ENCODE results near the gene SIT1. TPM values are rescaled to one million over a fixed set of nuclear protein-coding genes. Genes with fewer than 3 reads are reported as not detected.
"Not testable (repeated sequence)": the region's sequence is repeated elsewhere in the genome, so short reads cannot be mapped to it uniquely, and the experiment has no call there.

Gene SIT1
- total RNA-seq, 1 donor, result 0.36 TPM

DNA sequence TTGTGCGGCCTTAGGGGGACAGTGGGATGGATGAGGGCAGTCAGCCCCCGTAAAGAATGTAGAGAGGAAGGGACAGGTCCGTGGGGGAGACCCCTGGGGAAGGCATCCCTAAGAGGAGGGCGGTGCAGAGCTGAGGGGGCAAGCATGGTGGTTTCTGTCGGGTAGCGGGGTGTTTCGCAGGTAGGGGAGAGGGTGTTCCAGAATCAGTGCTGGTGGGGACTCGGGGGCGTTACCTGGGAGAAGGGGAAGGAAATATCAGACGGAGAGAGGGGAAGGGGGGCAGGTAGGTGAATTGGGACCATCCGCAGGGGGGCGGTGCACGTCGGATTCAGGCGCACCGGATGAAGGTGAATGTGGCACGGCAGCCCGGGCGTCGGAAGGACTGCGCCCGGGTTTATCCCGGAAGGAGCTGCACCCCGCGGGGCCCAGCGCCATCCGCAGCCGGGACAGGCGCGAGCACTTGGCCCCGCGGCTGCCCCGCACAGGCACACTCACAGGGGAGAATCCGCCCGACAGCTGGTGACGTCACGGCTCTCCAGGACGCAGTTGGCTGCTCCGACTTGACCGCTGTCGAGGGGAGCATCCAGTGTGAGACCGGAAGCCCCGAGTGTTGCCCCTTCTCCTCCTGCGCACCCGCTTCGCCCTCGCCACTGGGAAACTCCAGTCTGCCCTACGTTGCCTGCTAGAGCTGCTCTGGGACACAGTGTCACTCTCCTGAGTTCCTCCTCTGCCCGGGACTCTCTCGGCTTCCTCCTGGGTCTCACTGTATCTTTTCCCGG lies 33.9 kb downstream of the SIT1 start:
- Histone ChIP-seq H3K79me2 (ENCODE audit: insufficient read depth, low read length) (no peaks in the 10 kb centered on the region), H3K4me1 (ENCODE audit: insufficient read depth, low read length) (no peaks in the 10 kb centered on the region), H3K4me3 (ENCODE audit: insufficient read depth, low read length) (peak overlapping the region; percentile 68), H3K27me3 (ENCODE audit: insufficient read depth, low read length) (peaks cover 12% of the 10 kb centered on the region), H4K20me1 (ENCODE audit: insufficient read depth, low read length) (no peaks in the 10 kb centered on the region), H3K36me3 (ENCODE audit: insufficient read depth, low read length) (no peaks in the 10 kb centered on the region), H3K4me2 (ENCODE audit: insufficient read depth, low read length) (peak overlapping the region; percentile 93), H2AFZ (ENCODE audit: low read length) (peak overlapping the region; percentile 98), H3K27ac (ENCODE audit: low read depth, low read length) (no peak overlapping the region), H3K9me3 (ENCODE audit: low read depth, low read length) (no peaks in the 10 kb centered on the region)
- TF ChIP-seq, protein P1, sequence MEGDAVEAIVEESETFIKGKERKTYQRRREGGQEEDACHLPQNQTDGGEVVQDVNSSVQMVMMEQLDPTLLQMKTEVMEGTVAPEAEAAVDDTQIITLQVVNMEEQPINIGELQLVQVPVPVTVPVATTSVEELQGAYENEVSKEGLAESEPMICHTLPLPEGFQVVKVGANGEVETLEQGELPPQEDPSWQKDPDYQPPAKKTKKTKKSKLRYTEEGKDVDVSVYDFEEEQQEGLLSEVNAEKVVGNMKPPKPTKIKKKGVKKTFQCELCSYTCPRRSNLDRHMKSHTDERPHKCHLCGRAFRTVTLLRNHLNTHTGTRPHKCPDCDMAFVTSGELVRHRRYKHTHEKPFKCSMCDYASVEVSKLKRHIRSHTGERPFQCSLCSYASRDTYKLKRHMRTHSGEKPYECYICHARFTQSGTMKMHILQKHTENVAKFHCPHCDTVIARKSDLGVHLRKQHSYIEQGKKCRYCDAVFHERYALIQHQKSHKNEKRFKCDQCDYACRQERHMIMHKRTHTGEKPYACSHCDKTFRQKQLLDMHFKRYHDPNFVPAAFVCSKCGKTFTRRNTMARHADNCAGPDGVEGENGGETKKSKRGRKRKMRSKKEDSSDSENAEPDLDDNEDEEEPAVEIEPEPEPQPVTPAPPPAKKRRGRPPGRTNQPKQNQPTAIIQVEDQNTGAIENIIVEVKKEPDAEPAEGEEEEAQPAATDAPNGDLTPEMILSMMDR (IDR thresholded peaks at IDR 0.05; ENCODE audit: extremely low read depth, low read depth, low read length), result no peak
- peak; percentile 94 for DNase-seq (ENCODE audit: insufficient read length, low spot score, missing footprints)

DNA sequence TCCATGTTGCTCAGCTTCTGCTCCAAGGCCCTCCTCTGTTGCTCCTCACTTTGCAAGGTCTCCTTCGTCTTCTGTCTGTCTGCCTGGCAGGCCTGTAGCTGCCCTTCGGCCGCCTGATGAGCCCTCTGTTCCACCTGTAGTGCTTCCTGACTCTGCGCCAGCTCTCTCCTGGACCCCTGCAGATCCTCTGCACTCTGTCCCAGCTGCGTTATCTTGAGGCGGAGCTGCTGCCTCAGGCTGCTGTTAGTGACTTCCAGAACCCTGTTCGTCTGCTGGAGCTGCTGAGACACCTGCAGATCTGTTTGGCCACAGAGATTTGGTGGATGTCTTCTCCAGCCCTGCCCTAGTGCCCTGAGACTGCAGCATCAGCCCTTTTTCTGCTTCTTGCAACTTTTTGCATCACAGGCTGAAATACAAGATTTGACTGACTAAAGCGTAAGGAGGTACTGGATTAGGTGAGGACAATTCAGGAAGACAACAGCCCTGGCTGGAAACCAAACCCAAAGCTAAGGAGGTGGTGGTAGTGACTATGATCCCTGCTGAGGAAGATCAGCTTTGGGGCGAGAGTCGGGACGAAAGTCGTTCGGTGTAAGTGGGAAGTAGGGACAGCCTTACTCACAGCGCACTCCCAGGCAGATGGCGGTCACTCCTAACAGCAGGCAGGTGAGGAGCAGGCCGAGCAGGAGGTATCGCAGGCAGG lies 34.6 kb downstream of the SIT1 start:
- H3K79me2 ChIP-seq (ENCODE audit: insufficient read depth, low read length), result no peaks in the 10 kb centered on the region
- peaks cover 10% of the 10 kb centered on the region for H3K27me3 ChIP-seq (ENCODE audit: insufficient read depth, low read length)
- H3K4me3 ChIP-seq (ENCODE audit: insufficient read depth, low read length), result no peak overlapping the region
- peak; percentile 58 for DNase-seq (ENCODE audit: insufficient read length, low spot score, missing footprints)
- no peaks in the 10 kb centered on the region for H3K4me1 ChIP-seq (ENCODE audit: insufficient read depth, low read length)
- no peak overlapping the region for H3K27ac ChIP-seq (ENCODE audit: low read depth, low read length)
- H3K36me3 ChIP-seq (ENCODE audit: insufficient read depth, low read length), result no peaks in the 10 kb centered on the region
- no peaks in the 10 kb centered on the region for H4K20me1 ChIP-seq (ENCODE audit: insufficient read depth, low read length)
- H3K4me2 ChIP-seq (ENCODE audit: insufficient read depth, low read length), result peak overlapping the region; percentile 93
- H3K9me3 ChIP-seq (ENCODE audit: low read depth, low read length), result no peaks in the 10 kb centered on the region
- peak overlapping the region; percentile 98 for H2AFZ ChIP-seq (ENCODE audit: low read length)
- TF ChIP-seq, protein P1 (IDR thresholded peaks at IDR 0.05; ENCODE audit: extremely low read depth, low read depth, low read length), result no peak

DNA sequence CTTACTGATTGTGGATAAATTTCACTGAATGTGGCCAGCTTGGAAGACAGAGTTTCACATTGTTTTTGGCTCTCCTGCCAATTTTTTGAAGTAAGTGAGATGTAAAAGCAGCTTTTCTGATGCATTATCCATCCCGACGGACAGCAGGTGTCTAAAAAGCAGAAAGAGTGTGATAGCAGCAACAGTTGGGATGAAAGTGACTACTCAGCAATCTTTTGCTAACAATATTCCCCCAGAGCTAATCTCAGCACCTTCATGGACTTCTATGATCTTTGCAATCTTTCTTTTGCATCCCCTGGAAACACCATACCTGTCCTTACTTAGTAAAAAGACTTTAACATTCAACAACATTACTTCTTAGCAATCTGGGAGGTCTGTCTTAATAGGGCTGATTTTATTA lies 37.9 kb downstream of the SIT1 start:
- peaks cover 9% of the 10 kb centered on the region for H3K27me3 ChIP-seq (ENCODE audit: insufficient read depth, low read length)
- peaks cover 22% of the 10 kb centered on the region for H3K36me3 ChIP-seq (ENCODE audit: insufficient read depth, low read length)
- H3K4me1 ChIP-seq (ENCODE audit: insufficient read depth, low read length), result no peaks in the 10 kb centered on the region
- no peak overlapping the region for H3K27ac ChIP-seq (ENCODE audit: low read depth, low read length)
- no peaks in the 10 kb centered on the region for H3K79me2 ChIP-seq (ENCODE audit: insufficient read depth, low read length)
- H2AFZ ChIP-seq (ENCODE audit: low read length), result no peak overlapping the region
- TF ChIP-seq, protein P1 (IDR thresholded peaks at IDR 0.05; ENCODE audit: extremely low read depth, low read depth, low read length), result no peak
- no peak overlapping the region for H3K4me3 ChIP-seq (ENCODE audit: insufficient read depth, low read length)
- peaks cover 1% of the 10 kb centered on the region for H4K20me1 ChIP-seq (ENCODE audit: insufficient read depth, low read length)
- no peaks in the 10 kb centered on the region for H3K9me3 ChIP-seq (ENCODE audit: low read depth, low read length)
- DNase-seq (ENCODE audit: insufficient read length, low spot score, missing footprints), result no peak
- H3K4me2 ChIP-seq (ENCODE audit: insufficient read depth, low read length), result no peak overlapping the region

DNA sequence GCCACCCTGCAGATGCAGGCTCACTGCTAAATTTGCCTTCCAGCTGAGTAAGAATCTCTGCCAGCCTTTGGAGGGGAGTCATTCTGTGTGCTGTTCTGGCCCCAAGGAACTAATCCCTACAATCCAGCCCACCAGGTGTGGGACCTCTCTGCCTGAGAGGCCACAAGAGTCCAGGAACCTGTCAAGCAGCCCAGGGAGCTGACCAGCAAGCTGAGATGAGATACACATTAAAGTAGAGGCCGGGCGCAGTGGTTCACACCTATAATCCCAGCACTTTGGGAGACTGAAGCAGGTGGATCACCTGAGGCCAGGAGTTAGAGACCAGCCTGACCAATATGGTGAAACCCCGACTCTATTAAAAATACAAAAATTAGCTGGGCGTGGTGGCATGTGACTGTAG lies 38.7 kb downstream of the SIT1 start:
- DNase-seq (ENCODE audit: insufficient read length, low spot score, missing footprints), result peak; percentile 65
- H3K4me3 ChIP-seq (ENCODE audit: insufficient read depth, low read length); H2AFZ ChIP-seq (ENCODE audit: low read length); H3K79me2 ChIP-seq (ENCODE audit: insufficient read depth, low read length); H3K27ac ChIP-seq (ENCODE audit: low read depth, low read length); H3K9me3 ChIP-seq (ENCODE audit: low read depth, low read length); H3K4me1 ChIP-seq (ENCODE audit: insufficient read depth, low read length); H3K4me2 ChIP-seq (ENCODE audit: insufficient read depth, low read length); H3K27me3 ChIP-seq (ENCODE audit: insufficient read depth, low read length); H4K20me1 ChIP-seq (ENCODE audit: insufficient read depth, low read length): not testable (repeated sequence)
- peaks cover 30% of the 10 kb centered on the region for H3K36me3 ChIP-seq (ENCODE audit: insufficient read depth, low read length)
